C4-2B (cell line): ENCODE data around the gene CYS1.

Experiments
- ZFX ChIP-seq: fragments of 450-650 bp; IDR thresholded peaks from 2 replicates; pipeline ENCODE4 v1.6.1; 2017
- TF ChIP-seq, protein P1 (sequence below): fragments of 450-650 bp; conservative IDR thresholded peaks from 2 replicates; pipeline ENCODE4 v1.5.1; 2017; ENCODE audit warnings: mild to moderate bottlenecking

DNA sequence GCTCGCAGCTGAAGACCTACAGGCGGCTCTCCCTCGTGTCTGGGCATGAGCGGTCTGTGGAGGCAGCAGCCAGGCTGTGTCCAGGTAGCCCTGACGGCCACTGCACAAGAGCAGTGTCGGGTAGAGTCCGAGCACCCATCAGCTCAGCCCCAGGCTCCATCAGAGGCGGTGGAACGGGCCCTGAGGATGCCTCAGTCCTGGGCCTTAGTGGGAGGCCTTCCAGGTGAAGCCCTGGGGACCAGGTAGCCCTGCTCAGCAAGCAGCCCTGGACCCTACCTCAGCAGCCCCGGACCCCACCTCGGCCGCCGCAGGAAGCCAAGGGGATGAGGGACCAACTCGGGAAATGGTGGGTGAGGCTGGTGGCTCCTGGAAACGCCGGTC, 58.2 kb downstream of the CYS1 start:
- TF ChIP-seq, protein P1, sequence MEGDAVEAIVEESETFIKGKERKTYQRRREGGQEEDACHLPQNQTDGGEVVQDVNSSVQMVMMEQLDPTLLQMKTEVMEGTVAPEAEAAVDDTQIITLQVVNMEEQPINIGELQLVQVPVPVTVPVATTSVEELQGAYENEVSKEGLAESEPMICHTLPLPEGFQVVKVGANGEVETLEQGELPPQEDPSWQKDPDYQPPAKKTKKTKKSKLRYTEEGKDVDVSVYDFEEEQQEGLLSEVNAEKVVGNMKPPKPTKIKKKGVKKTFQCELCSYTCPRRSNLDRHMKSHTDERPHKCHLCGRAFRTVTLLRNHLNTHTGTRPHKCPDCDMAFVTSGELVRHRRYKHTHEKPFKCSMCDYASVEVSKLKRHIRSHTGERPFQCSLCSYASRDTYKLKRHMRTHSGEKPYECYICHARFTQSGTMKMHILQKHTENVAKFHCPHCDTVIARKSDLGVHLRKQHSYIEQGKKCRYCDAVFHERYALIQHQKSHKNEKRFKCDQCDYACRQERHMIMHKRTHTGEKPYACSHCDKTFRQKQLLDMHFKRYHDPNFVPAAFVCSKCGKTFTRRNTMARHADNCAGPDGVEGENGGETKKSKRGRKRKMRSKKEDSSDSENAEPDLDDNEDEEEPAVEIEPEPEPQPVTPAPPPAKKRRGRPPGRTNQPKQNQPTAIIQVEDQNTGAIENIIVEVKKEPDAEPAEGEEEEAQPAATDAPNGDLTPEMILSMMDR, result no peak
- TF ChIP-seq ZFX, result no peak
